Liver (tissue), 9 donors: Measurements from ENCODE around the gene PYY. TPM values are rescaled to one million over a fixed set of nuclear protein-coding genes. Genes with fewer than 3 reads are reported as not detected.
"Not testable (repeated sequence)": the region's sequence is repeated elsewhere in the genome, so short reads cannot be mapped to it uniquely, and the experiment has no call there.

Experiments
- DNase-seq: peaks from one replicate; pipeline ENCODE4 v3.0.0-alpha.2; 2017; ENCODE audit warnings: low spot score
- H3K27ac ChIP-seq, 2 donors: one replicate each; pipeline ENCODE4 v1.7.0; 2013; ENCODE audit warnings: inconsistent platforms in 2 of 2, low read length in 2 of 2, control low read depth in 1 of 2, low read depth in 1 of 2, mild to moderate bottlenecking in 1 of 2
- H3K27me3 ChIP-seq, 4 donors: one replicate each; pipeline versions ENCODE4 v1.6.1 to v1.7.0; 2013; ENCODE audit warnings: low read length in 3 of 4, inconsistent platforms in 1 of 4, mild to moderate bottlenecking in 1 of 4, moderate library complexity in 1 of 4; ENCODE audit not compliant: control insufficient read depth in 4 of 4, insufficient read depth in 4 of 4
- H3K36me3 ChIP-seq, 4 donors: one replicate each; pipeline versions ENCODE4 v1.6.1 to v1.7.0; 2013; ENCODE audit warnings: low read length in 3 of 4, mild to moderate bottlenecking in 3 of 4, low read depth in 1 of 4, moderate library complexity in 1 of 4; ENCODE audit not compliant: control insufficient read depth in 4 of 4, insufficient read depth in 3 of 4
- H3K4me1 ChIP-seq, 4 donors: one replicate each; pipeline versions ENCODE4 v1.6.1 to v1.7.0; 2013; ENCODE audit warnings: low read length in 3 of 4, mild to moderate bottlenecking in 3 of 4, moderate library complexity in 1 of 4; ENCODE audit not compliant: control insufficient read depth in 4 of 4, insufficient read depth in 4 of 4
- H3K4me3 ChIP-seq, 3 donors: one replicate each; pipeline versions ENCODE4 v1.6.1 to v1.7.0; 2013; ENCODE audit warnings: low read length in 3 of 3, control low read depth in 1 of 3, low read depth in 1 of 3, mild to moderate bottlenecking in 1 of 3
- H3K9ac ChIP-seq, 2 donors: one replicate each; pipeline ENCODE4 v1.7.0; 2013; ENCODE audit warnings: low read length in 2 of 2, mild to moderate bottlenecking in 2 of 2, moderate library complexity in 2 of 2, control low read depth in 1 of 2, low read depth in 1 of 2
- H3K9me3 ChIP-seq, 4 donors: one replicate each; pipeline versions ENCODE4 v1.6.1 to v1.7.0; 2013; ENCODE audit warnings: low read length in 3 of 4; ENCODE audit not compliant: control insufficient read depth in 4 of 4
- CTCF ChIP-seq: fragments of 150-350 bp; IDR thresholded peaks from 2 replicates; pipeline ENCODE4 v1.5.1; 2017; ENCODE audit warnings: improper control_type of control experiment, low read depth, low read length; ENCODE audit not compliant: missing input control
- EGR1 ChIP-seq, 2 donors: IDR thresholded peaks; 2 replicates each; pipeline ENCODE4 v1.6.1; 2016 to 2018; ENCODE audit warnings: antibody characterized with exemption in 2 of 2, low read depth in 2 of 2
- FOXA1 ChIP-seq: IDR thresholded peaks from 2 replicates; pipeline ENCODE4 v1.6.1; 2016; ENCODE audit warnings: antibody characterized with exemption
- GABPA ChIP-seq, 2 donors: IDR thresholded peaks in 1 of 2; conservative IDR thresholded peaks in 1 of 2; 2 replicates each; pipeline ENCODE4 v1.6.1; 2016; ENCODE audit warnings: antibody characterized with exemption in 2 of 2, mild to moderate bottlenecking in 1 of 2, moderate library complexity in 1 of 2
- HNF4A ChIP-seq, 2 donors: conservative IDR thresholded peaks; 2 replicates each; pipeline ENCODE4 v1.6.1; 2016; ENCODE audit warnings: antibody characterized with exemption in 2 of 2, mild to moderate bottlenecking in 2 of 2
- HNF4G ChIP-seq: IDR thresholded peaks from 2 replicates; pipeline ENCODE4 v1.6.1; 2016; ENCODE audit warnings: antibody characterized with exemption
- JUND ChIP-seq, 2 donors: IDR thresholded peaks; 2 replicates each; pipeline ENCODE4 v1.6.1; 2016; ENCODE audit warnings: antibody characterized with exemption in 2 of 2
- MAX ChIP-seq: IDR thresholded peaks from 2 replicates; pipeline ENCODE4 v1.6.1; 2016; ENCODE audit warnings: antibody characterized with exemption
- NR2F2 ChIP-seq: IDR thresholded peaks from 2 replicates; pipeline ENCODE4 v1.6.1; 2016; ENCODE audit warnings: antibody characterized with exemption
- RAD21 ChIP-seq, 2 donors: IDR thresholded peaks; 2 replicates each; pipeline ENCODE4 v1.6.1; 2016; ENCODE audit warnings: antibody characterized with exemption in 2 of 2, mild to moderate bottlenecking in 2 of 2
- REST ChIP-seq: IDR thresholded peaks from 2 replicates; pipeline ENCODE4 v1.6.1; 2016; ENCODE audit warnings: antibody characterized with exemption, mild to moderate bottlenecking
- RXRA ChIP-seq, 2 donors: IDR thresholded peaks; 2 replicates each; pipeline ENCODE4 v1.6.1; 2017 to 2018; ENCODE audit warnings: antibody characterized with exemption in 2 of 2, mild to moderate bottlenecking in 1 of 2
- YY1 ChIP-seq: IDR thresholded peaks from 2 replicates; pipeline ENCODE4 v1.6.1; 2016; ENCODE audit warnings: antibody characterized with exemption, mild to moderate bottlenecking
- WGBS: extraction: QIAGEN DNeasy Blood & Tissue Kit; methylation state at CpG from one replicate; pipeline ENCODE4 v1.1.7; 2013; 5-methylcytosine and 5-hydroxymethylcytosine counted together
- polyA plus RNA-seq, 2 donors: library from polyadenylated mRNA; stranded (reverse) in 1 of 2; unstranded in 1 of 2; fragments of 200-250 nt in 1 of 2; fragments of >200 nt in 1 of 2; fragmentation: Nextera tagmentation in 1 of 2; extraction: Ambion mirVana in 1 of 2; gene quantifications; one replicate each; pipeline versions ENCODE4 v1.2.1 to v1.2.3, GENCODE V29; 2013 to 2015
- total RNA-seq, 2 donors: library from RNA; depleted of rRNA; stranded (reverse); fragments of >200 nt; gene quantifications; one replicate each; pipeline ENCODE4 v1.2.3, GENCODE V29; 2014
- TF ChIP-seq, protein P1 (sequence below): IDR thresholded peaks from 2 replicates; pipeline ENCODE4 v1.6.1; 2016; ENCODE audit warnings: antibody characterized with exemption
- donor health status: healthy.
- donor health status: healthy.
- donor health status: healthy.
- donor health status: healthy.
- donor health status: healthy.

Gene PYY
- total and polyA plus RNA-seq, 4 donors = 0.05 TPM; not detected in 3

DNA sequence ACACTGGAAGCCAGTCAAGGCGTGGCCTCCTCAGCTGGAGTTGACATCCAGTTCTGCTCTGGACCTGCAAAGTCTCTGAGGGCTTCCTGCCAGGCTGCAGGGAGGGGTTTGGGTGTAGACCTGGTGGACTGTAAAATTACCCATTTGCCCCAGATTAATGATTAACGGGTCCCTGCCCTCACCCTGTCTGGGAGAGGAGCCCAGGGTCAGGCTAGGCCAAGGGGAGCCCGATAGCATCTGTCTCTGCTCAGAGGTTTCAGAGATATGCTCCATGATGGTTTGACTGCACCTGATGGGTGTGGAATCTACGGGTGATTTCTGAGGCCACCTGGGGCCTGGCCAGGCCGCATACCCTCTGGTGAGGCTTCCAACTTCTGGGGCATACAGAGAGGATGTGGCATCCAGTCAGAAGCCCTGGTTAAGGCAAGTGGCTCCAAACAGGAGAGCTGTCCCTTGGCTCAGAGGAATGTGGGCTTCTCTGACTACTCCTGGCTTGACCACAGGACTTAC is 22.6 kb downstream of the PYY start (continued):
- peak; percentile 46 for TF ChIP-seq REST

DNA sequence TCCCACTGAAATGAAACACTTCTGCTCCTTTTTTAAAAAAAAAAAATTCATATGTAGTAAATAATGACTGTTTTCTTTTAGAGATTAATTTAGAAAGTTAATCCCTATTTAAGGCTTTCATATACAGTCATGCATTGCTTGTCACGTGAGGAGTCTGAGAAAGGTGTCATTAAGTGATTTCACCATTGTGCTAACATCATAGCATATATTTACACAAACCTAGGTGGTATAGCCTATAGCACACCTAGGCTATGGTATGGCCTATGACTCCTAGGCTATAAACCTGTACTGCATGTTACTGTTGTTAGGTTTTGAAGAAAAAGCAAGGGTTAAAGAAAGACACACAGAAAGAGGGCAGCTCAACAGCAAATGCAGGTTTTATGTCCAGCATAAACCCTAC is 25.1 kb downstream of the PYY start:
- Histone ChIP-seq H3K4me1 (peaks cover 7 to 16% (median 10%) of the 10 kb centered on the region in 4 donors), H3K36me3 (no peaks in the 10 kb centered on the region), H3K9ac (no peak overlapping the region), H3K27me3 (peaks cover 0 to 2% (median 0%) of the 10 kb centered on the region in 4 donors), H3K9me3 (no peaks in the 10 kb centered on the region), H3K4me3 (no peak overlapping the region), H3K27ac (no peak overlapping the region)
- DNase-seq = no peak
- TF ChIP-seq RAD21 (IDR thresholded peaks at IDR 0.05) (no peak), YY1 (no peak), CTCF (no peak), HNF4G (no peak), RXRA (IDR thresholded peaks at IDR 0.05) (no peak), GABPA (IDR thresholded peaks at IDR 0.05 in 1 of 2, conservative IDR thresholded peaks at IDR 0.05 in 1 of 2) (no peak)
- 78% methylated on average over 1 of the region's 1 CpG for WGBS

DNA sequence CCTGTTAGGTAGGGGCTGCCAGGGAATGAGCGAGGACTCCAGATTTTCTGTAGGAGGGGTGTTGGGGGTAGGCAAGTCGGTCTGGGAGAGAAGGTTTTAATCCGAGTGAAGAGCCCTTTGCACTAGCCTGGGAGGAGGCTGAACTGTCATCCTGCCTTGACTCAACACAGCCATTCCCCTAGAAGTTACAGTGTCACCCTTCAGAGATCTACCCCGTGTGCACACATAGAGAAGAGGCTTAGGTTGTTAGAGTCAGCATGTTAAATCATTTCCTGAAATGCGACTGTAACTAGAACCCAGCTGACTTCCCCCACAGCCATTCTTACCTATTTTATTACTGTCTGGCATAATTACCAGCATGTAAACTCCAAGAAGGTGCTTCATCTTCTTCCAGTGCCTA is 25.8 kb downstream of the PYY start:
- not testable (repeated sequence) for H3K9ac ChIP-seq, H3K9me3 ChIP-seq, H3K27ac ChIP-seq, H3K27me3 ChIP-seq, DNase-seq, H3K4me3 ChIP-seq, H3K36me3 ChIP-seq
- peaks cover 7 to 16% (median 10%) of the 10 kb centered on the region in 4 donors for H3K4me1 ChIP-seq
- WGBS = 59% methylated on average over 5 of the region's 5 CpGs

DNA sequence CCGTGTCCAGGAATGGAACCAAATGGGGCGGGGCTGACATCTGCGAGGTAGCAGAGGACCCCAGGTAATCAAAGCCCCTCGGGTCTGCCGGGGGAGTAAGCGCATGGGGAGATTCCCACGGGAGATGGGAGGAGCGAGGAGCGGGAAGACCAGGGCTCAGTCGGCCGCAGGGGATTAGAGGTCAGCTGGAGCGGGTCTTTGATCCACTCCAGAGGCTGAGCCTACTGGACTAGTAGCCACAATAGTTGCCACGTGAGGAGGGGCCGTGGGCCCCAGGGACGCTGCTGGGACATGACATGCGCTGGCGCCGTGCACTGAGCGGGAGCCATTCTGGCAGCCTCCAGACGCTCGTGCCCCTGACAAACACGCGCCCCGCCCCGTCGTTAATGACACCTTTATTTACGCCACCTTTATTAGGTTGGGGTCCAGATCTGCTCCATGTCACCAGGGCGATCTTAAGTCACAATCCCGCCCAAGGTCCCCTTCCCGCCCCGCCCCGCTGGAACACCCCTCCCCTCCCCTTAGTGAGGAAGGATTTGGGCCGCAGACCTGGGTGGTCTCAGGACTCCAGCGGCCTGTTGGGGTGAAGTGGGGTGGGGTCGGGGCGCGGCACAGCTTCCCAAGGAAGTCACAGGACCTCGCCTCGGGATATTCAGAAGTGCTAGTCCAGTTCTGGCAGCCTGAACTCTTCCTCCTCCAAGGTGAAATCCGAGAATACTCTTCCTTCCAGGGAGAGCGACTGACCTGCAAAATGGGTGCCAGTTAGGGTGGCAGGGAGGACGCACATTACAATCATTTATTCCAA is 26.5 kb downstream of the PYY start:
- Histone ChIP-seq H3K27me3 (peaks cover 0 to 2% (median 0%) of the 10 kb centered on the region in 4 donors), H3K4me1 (peaks cover 7 to 16% (median 10%) of the 10 kb centered on the region in 4 donors), H3K9ac (no peak overlapping the region), H3K4me3 (no peak overlapping the region), H3K9me3 (no peaks in the 10 kb centered on the region), H3K36me3 (no peaks in the 10 kb centered on the region), H3K27ac (no peak overlapping the region)
- WGBS = 20% methylated on average over 42 of the region's 42 CpGs
- DNase-seq = no peak
- TF ChIP-seq FOXA1 (no peak), HNF4G (no peak), CTCF (no peak), JUND (IDR thresholded peaks at IDR 0.05) (no peak), EGR1 (IDR thresholded peaks at IDR 0.05; ENCODE audit: low read depth in 2 of 2) (no peak), YY1 (no peak), GABPA (IDR thresholded peaks at IDR 0.05 in 1 of 2, conservative IDR thresholded peaks at IDR 0.05 in 1 of 2) (no peak), RAD21 (IDR thresholded peaks at IDR 0.05) (no peak), HNF4A (conservative IDR thresholded peaks at IDR 0.05) (no peak), NR2F2 (no peak), RXRA (IDR thresholded peaks at IDR 0.05) (no peak), MAX (no peak)
- TF ChIP-seq, protein P1, sequence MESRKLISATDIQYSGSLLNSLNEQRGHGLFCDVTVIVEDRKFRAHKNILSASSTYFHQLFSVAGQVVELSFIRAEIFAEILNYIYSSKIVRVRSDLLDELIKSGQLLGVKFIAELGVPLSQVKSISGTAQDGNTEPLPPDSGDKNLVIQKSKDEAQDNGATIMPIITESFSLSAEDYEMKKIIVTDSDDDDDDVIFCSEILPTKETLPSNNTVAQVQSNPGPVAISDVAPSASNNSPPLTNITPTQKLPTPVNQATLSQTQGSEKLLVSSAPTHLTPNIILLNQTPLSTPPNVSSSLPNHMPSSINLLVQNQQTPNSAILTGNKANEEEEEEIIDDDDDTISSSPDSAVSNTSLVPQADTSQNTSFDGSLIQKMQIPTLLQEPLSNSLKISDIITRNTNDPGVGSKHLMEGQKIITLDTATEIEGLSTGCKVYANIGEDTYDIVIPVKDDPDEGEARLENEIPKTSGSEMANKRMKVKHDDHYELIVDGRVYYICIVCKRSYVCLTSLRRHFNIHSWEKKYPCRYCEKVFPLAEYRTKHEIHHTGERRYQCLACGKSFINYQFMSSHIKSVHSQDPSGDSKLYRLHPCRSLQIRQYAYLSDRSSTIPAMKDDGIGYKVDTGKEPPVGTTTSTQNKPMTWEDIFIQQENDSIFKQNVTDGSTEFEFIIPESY = no peak
